ENCODE data around the gene BMAL2. TPM values are rescaled to one million over a fixed set of nuclear protein-coding genes. Genes with fewer than 3 reads are reported as not detected.
A peak's percentile ranks its signal among the peaks of the same experiment; 100 is the strongest.

The BMAL2 gene, protein sequence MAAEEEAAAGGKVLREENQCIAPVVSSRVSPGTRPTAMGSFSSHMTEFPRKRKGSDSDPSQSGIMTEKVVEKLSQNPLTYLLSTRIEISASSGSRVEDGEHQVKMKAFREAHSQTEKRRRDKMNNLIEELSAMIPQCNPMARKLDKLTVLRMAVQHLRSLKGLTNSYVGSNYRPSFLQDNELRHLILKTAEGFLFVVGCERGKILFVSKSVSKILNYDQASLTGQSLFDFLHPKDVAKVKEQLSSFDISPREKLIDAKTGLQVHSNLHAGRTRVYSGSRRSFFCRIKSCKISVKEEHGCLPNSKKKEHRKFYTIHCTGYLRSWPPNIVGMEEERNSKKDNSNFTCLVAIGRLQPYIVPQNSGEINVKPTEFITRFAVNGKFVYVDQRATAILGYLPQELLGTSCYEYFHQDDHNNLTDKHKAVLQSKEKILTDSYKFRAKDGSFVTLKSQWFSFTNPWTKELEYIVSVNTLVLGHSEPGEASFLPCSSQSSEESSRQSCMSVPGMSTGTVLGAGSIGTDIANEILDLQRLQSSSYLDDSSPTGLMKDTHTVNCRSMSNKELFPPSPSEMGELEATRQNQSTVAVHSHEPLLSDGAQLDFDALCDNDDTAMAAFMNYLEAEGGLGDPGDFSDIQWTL
- 21.9 TPM for polyA plus RNA-seq (2012; ENCODE audit: low read depth, missing spikeins)

GRCh38 chr12:27332714-27333402, at the start of gene BMAL2:
BMAL2 (plus strand) TSS chr12:27332836; CDS start chr12:27333073, 237 bp downstream.
- peak; percentile 49 for DNase-seq (ENCODE audit: insufficient read length, low spot score)
- FAIRE-seq = peak; percentile 85
- no peak for TF ChIP-seq POU2F2 (IDR thresholded peaks at IDR 0.05; ENCODE audit: low read depth, low read length)
- no peak for TF ChIP-seq POLR2A (IDR thresholded peaks at IDR 0.05; ENCODE audit: low read depth, low read length)
- TF ChIP-seq SPI1 (IDR thresholded peaks at IDR 0.05; ENCODE audit: low read depth, low read length) = no peak
- peak; percentile 30; the same call in 1 of the 2 replicates for TF ChIP-seq TAF1 (IDR thresholded peaks at IDR 0.05; ENCODE audit: low read depth, low read length)
- TF ChIP-seq POLR2AphosphoS5 (IDR thresholded peaks at IDR 0.05; ENCODE audit: low read depth, low read length) = peak; percentile 46; the same call in 1 of the 2 replicates
- TF ChIP-seq PAX5 (IDR thresholded peaks at IDR 0.05; ENCODE audit: insufficient read depth, low read length, severe bottlenecking) = no peak

DNA sequence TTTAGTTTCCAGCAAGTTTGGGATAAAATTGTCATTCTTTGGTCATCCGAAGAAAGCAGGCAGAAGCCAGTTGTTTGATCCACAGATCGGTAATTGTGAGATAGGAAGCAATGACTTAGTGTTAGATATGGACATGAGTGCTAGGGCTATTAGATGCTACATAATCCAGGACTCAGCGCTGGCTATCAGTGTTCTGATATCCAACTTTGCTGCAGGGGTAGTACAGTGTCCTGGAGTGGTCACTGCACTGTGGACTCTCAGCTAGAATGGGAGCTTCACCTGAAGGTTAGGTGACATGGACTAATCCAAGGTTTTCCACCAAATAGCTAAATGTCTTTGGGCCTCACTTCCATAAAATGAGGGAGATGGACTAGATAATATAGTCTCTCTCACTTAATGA, 48.6 kb upstream of the BMAL2 start:
- TF ChIP-seq POLR2AphosphoS5 (IDR thresholded peaks at IDR 0.05; ENCODE audit: low read depth, low read length) (0 out of 2 replicates have a peak, but pooled peaks have one; percentile 31), PAX5 (IDR thresholded peaks at IDR 0.05; ENCODE audit: insufficient read depth, low read length, severe bottlenecking) (no peak)
- DNase-seq (ENCODE audit: insufficient read length, low spot score) (no peak), FAIRE-seq (peak; percentile 82)

GRCh38 chr12:27284751-27285150, 47.9 kb upstream of the BMAL2 start:
- no peak for FAIRE-seq
- TF ChIP-seq POLR2AphosphoS5 (IDR thresholded peaks at IDR 0.05; ENCODE audit: low read depth, low read length) (no peak), POU2F2 (IDR thresholded peaks at IDR 0.05; ENCODE audit: low read depth, low read length) (no peak), SPI1 (IDR thresholded peaks at IDR 0.05; ENCODE audit: low read depth, low read length) (no peak), PAX5 (IDR thresholded peaks at IDR 0.05; ENCODE audit: insufficient read depth, low read length, severe bottlenecking) (no peak), POLR2A (IDR thresholded peaks at IDR 0.05; ENCODE audit: low read depth, low read length) (no peak), TAF1 (IDR thresholded peaks at IDR 0.05; ENCODE audit: low read depth, low read length) (no peak)
- no peak for DNase-seq (ENCODE audit: insufficient read length, low spot score)

DNA sequence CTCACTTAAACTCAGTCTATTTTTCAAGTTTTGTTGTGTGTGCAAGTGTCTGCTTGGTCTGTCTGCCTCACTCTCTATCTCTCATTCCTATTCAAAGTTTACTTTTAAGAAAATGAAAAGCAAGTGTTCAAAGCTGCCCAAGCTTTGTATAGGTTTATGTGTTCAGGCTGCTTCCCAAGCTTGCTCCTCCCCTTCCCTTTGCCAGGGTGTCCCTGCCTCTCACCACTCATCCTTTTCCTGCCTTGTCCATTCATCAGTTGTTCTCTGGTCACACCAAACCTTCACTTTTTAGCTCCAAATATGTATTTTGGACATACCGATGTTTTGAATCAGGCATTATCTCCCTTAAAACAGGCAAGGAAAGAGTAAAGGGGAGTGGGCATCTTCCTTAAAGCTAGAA, 47.2 kb upstream of the BMAL2 start:
- DNase-seq (ENCODE audit: insufficient read length, low spot score) (no peak), FAIRE-seq (peak; percentile 51)
- no peak for TF ChIP-seq POLR2AphosphoS5 (IDR thresholded peaks at IDR 0.05; ENCODE audit: low read depth, low read length)
- no peak for TF ChIP-seq POLR2A (IDR thresholded peaks at IDR 0.05; ENCODE audit: low read depth, low read length)
- no peak for TF ChIP-seq SPI1 (IDR thresholded peaks at IDR 0.05; ENCODE audit: low read depth, low read length)
- TF ChIP-seq TAF1 (IDR thresholded peaks at IDR 0.05; ENCODE audit: low read depth, low read length) = no peak
- no peak for TF ChIP-seq PAX5 (IDR thresholded peaks at IDR 0.05; ENCODE audit: insufficient read depth, low read length, severe bottlenecking)
- no peak for TF ChIP-seq POU2F2 (IDR thresholded peaks at IDR 0.05; ENCODE audit: low read depth, low read length)

DNA sequence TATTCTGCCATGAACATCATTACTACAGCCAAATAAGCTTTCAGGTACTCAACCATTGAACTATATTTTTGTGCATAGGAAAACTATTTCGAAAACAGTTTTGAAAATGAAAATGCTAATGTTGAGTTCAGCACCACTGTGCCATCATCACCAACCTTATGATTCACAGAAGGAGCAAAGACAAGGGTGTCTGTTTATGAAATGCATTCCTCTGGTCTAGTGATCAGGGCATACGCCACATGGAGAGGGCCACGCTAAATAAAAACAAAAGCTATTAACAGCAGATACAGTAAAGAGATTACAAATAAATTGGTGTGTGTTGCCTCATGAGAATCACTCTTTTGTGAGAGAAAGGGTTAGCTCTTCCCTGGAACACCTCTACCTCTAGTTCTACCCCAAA, 43.2 kb upstream of the BMAL2 start:
- FAIRE-seq (peak; percentile 51), DNase-seq (ENCODE audit: insufficient read length, low spot score) (no peak)
- TF ChIP-seq PAX5 (IDR thresholded peaks at IDR 0.05; ENCODE audit: insufficient read depth, low read length, severe bottlenecking) (no peak), POLR2A (IDR thresholded peaks at IDR 0.05; ENCODE audit: low read depth, low read length) (no peak), SPI1 (IDR thresholded peaks at IDR 0.05; ENCODE audit: low read depth, low read length) (no peak), POLR2AphosphoS5 (IDR thresholded peaks at IDR 0.05; ENCODE audit: low read depth, low read length) (no peak), TAF1 (IDR thresholded peaks at IDR 0.05; ENCODE audit: low read depth, low read length) (no peak), POU2F2 (IDR thresholded peaks at IDR 0.05; ENCODE audit: low read depth, low read length) (no peak)

- TF ChIP-seq POLR2AphosphoS5 (IDR thresholded peaks at IDR 0.05; ENCODE audit: low read depth, low read length) (no peak), SPI1 (IDR thresholded peaks at IDR 0.05; ENCODE audit: low read depth, low read length) (no peak), PAX5 (IDR thresholded peaks at IDR 0.05; ENCODE audit: insufficient read depth, low read length, severe bottlenecking) (no peak), POLR2A (IDR thresholded peaks at IDR 0.05; ENCODE audit: low read depth, low read length) (no peak; the same call in 1 of the 2 replicates), TAF1 (IDR thresholded peaks at IDR 0.05; ENCODE audit: low read depth, low read length) (no peak), POU2F2 (IDR thresholded peaks at IDR 0.05; ENCODE audit: low read depth, low read length) (no peak)
- DNase-seq (ENCODE audit: insufficient read length, low spot score) (no peak), FAIRE-seq (peak; percentile 74)
These were observed 42.0 kb upstream of the BMAL2 start for GRCh38 chr12:27290501-27291168.

- TF ChIP-seq POLR2A (IDR thresholded peaks at IDR 0.05; ENCODE audit: low read depth, low read length) (no peak), SPI1 (IDR thresholded peaks at IDR 0.05; ENCODE audit: low read depth, low read length) (no peak), POU2F2 (IDR thresholded peaks at IDR 0.05; ENCODE audit: low read depth, low read length) (no peak), POLR2AphosphoS5 (IDR thresholded peaks at IDR 0.05; ENCODE audit: low read depth, low read length) (no peak), PAX5 (IDR thresholded peaks at IDR 0.05; ENCODE audit: insufficient read depth, low read length, severe bottlenecking) (no peak), TAF1 (IDR thresholded peaks at IDR 0.05; ENCODE audit: low read depth, low read length) (no peak)
- FAIRE-seq = no peak
- no peak for DNase-seq (ENCODE audit: insufficient read length, low spot score)
These were observed 40.8 kb upstream of the BMAL2 start for GRCh38 chr12:27291862-27292261.

GRCh38 chr12:27292718-27293117, 39.9 kb upstream of the BMAL2 start:
- FAIRE-seq (no peak), DNase-seq (ENCODE audit: insufficient read length, low spot score) (no peak)
- TF ChIP-seq POLR2AphosphoS5 (IDR thresholded peaks at IDR 0.05; ENCODE audit: low read depth, low read length) = no peak
- TF ChIP-seq PAX5 (IDR thresholded peaks at IDR 0.05; ENCODE audit: insufficient read depth, low read length, severe bottlenecking) = no peak
- TF ChIP-seq TAF1 (IDR thresholded peaks at IDR 0.05; ENCODE audit: low read depth, low read length) = no peak
- TF ChIP-seq SPI1 (IDR thresholded peaks at IDR 0.05; ENCODE audit: low read depth, low read length) = no peak
- no peak for TF ChIP-seq POU2F2 (IDR thresholded peaks at IDR 0.05; ENCODE audit: low read depth, low read length)
- TF ChIP-seq POLR2A (IDR thresholded peaks at IDR 0.05; ENCODE audit: low read depth, low read length) = no peak
